Measurements from ENCODE around the gene IL18R1. TPM values are rescaled to one million over a fixed set of nuclear protein-coding genes. Genes with fewer than 3 reads are reported as not detected.

Gene IL18R1
- total RNA-seq, 4 donors from 2014 or later = 1.6 to 3.6 (median 2.6) TPM

- WGBS, 2 donors = 45 to 65% methylated on average over 4 of the region's 4 CpGs
- TF ChIP-seq POLR2A (IDR thresholded peaks at IDR 0.05) = no peak
- TF ChIP-seq CTCF (IDR thresholded peaks at IDR 0.05) = no peak
These were observed 81.5 kb downstream of the IL18R1 start for GRCh38 chr2:102437122-102437521.

GRCh38 chr2:102438111-102438510 lies 82.5 kb downstream of the IL18R1 start:
- no peak overlapping the region for H3K4me3 ChIP-seq (ENCODE audit: low read depth, poor library complexity, severe bottlenecking)
- DNase-seq (ENCODE audit: low spot score in 2 of 2) = no peak
- 74 to 79% methylated on average over 3 of the region's 3 CpGs for WGBS, 2 donors
- TF ChIP-seq POLR2A (IDR thresholded peaks at IDR 0.05) (no peak), CTCF (IDR thresholded peaks at IDR 0.05) (no peak)
- intact Hi-C loops (cut with DNase I; ENCODE audit: low total_unique reads) = no loop called here

More at GRCh38 chr2:102437122-102437521, 81.5 kb downstream of the IL18R1 start:
- H3K4me3 ChIP-seq (ENCODE audit: low read depth, poor library complexity, severe bottlenecking) = no peak overlapping the region
- intact Hi-C loops (cut with DNase I; ENCODE audit: low total_unique reads) = no loop called here
- DNase-seq (ENCODE audit: low spot score in 2 of 2) = no peak

GRCh38 chr2:102438578-102438977 lies 83.0 kb downstream of the IL18R1 start:
- TF ChIP-seq POLR2A (IDR thresholded peaks at IDR 0.05) = no peak
- TF ChIP-seq CTCF (IDR thresholded peaks at IDR 0.05) = no peak
- no peak overlapping the region for H3K4me3 ChIP-seq (ENCODE audit: low read depth, poor library complexity, severe bottlenecking)
- 95 to 98% methylated on average over 2 of the region's 2 CpGs for WGBS, 2 donors
- intact Hi-C loops (cut with DNase I; ENCODE audit: low total_unique reads) = no loop called here
- DNase-seq (ENCODE audit: low spot score in 2 of 2) = no peak

GRCh38 chr2:102439065-102439695 lies 83.6 kb downstream of the IL18R1 start:
- intact Hi-C loops (cut with DNase I; ENCODE audit: low total_unique reads) = no loop called here
- WGBS, 2 donors = 59 to 68% methylated on average over 6 of the region's 6 CpGs
- TF ChIP-seq CTCF (IDR thresholded peaks at IDR 0.05) (no peak), POLR2A (IDR thresholded peaks at IDR 0.05) (no peak)
- H3K4me3 ChIP-seq (ENCODE audit: low read depth, poor library complexity, severe bottlenecking) = no peak overlapping the region
- DNase-seq (ENCODE audit: low spot score in 2 of 2) = no peak

GRCh38 chr2:102442967-102443828 lies 87.6 kb downstream of the IL18R1 start:
- no peak overlapping the region for H3K4me3 ChIP-seq (ENCODE audit: low read depth, poor library complexity, severe bottlenecking)
- 24 to 25% methylated on average over 13 of the region's 13 CpGs for WGBS, 2 donors
- DNase-seq (ENCODE audit: low spot score in 2 of 2) = no peak
- TF ChIP-seq CTCF (IDR thresholded peaks at IDR 0.05) = no peak
- TF ChIP-seq POLR2A (IDR thresholded peaks at IDR 0.05) = no peak
- intact Hi-C loops (cut with DNase I; ENCODE audit: low total_unique reads) = no loop called here
